GM12878 (cell line): Measurements from ENCODE around the gene ZNF410. TPM values are rescaled to one million over a fixed set of nuclear protein-coding genes. Genes with fewer than 3 reads are reported as not detected.

ENCODE experiments used
- ATAC-seq: fragments of 200-7000 bp; cut with Tn5 transposase; 3 replicates; pipeline ENCODE4 v1.9.1; 2020; ENCODE audit warnings: mild to moderate bottlenecking, moderate library complexity
- BruUV-seq: library from RNA; stranded (reverse); fragments of 400-500 nt; replicated peaks from 2 replicates; lab custom pipeline; 2021; lab: Mats Ljungman, UMichigan
- CTCF ChIA-PET: fragments of 300-600 bp; sonication (Branson Sonifier 250); formaldehyde crosslinking; extraction: SDS; loops from one replicate; lab custom pipeline; 2021; ENCODE audit warnings: inconsistent platforms; lab: Yijun Ruan, JAX
- POLR2A ChIA-PET: fragments of 350-600 bp; formaldehyde crosslinking; extraction: SDS; loops from one replicate; lab custom pipeline; 2021; ENCODE audit warnings: inconsistent platforms; lab: Charles Lee
- RAD21 ChIA-PET: fragments of 300-600 bp; sonication (Branson Sonifier 250); formaldehyde crosslinking; loops from one replicate; lab custom pipeline; 2023; ENCODE audit warnings: antibody characterized with exemption; ENCODE audit not compliant: unreplicated experiment; lab: Charles Lee
- SMC1A ChIA-PET: fragments of 300-600 bp; sonication (Branson Sonifier 250); formaldehyde crosslinking; loops from one replicate; lab custom pipeline; 2023; ENCODE audit not compliant: unreplicated experiment, uncharacterized antibody; lab: Charles Lee
- DNase-seq: peaks from one replicate; pipeline ENCODE4 v3.0.0-alpha.2; 2011; ENCODE audit warnings: low read depth, low spot score
- FAIRE-seq: peaks from 3 replicates; lab custom pipeline; 2011; peaks lifted over from hg19 to GRCh38; lab: Jason Lieb, UNC
- H2AFZ ChIP-seq: 2 replicates; pipeline ENCODE4 v1.6.0; 2011; ENCODE audit warnings: low read depth, low read length, control low read depth; ENCODE audit not compliant: control insufficient read depth
- H3K27ac ChIP-seq: 2 replicates; pipeline ENCODE4 v1.5.1; 2011; ENCODE audit warnings: control low read depth; ENCODE audit not compliant: control insufficient read depth, insufficient read depth
- H3K27me3 ChIP-seq, 2 experiments: replicated peaks in 1 of 2; 2 replicates each; pipeline versions ENCODE4 v1.6.0 to v1.6.1; 2011; ENCODE audit warnings: low read length in 1 of 2; ENCODE audit not compliant: control insufficient read depth in 2 of 2, insufficient read depth in 2 of 2
- H3K36me3 ChIP-seq, 2 experiments: 2 replicates each; pipeline ENCODE4 v1.5.1; 2011; ENCODE audit warnings: low read length in 1 of 2; ENCODE audit not compliant: control insufficient read depth in 2 of 2, insufficient read depth in 2 of 2
- H3K4me1 ChIP-seq: 2 replicates; pipeline ENCODE4 v1.6.1; 2011; ENCODE audit warnings: mild to moderate bottlenecking, low read length, moderate library complexity, mixed read lengths; ENCODE audit not compliant: control insufficient read depth, insufficient read depth
- H3K4me2 ChIP-seq: 2 replicates; pipeline ENCODE4 v1.6.0; 2011; ENCODE audit warnings: control low read depth; ENCODE audit not compliant: control insufficient read depth, insufficient read depth
- H3K4me3 ChIP-seq: fragments of 200-600 bp; sonication (generic); 2 replicates; pipeline ENCODE4 v1.5.1; 2016
- H3K79me2 ChIP-seq: 2 replicates; pipeline ENCODE4 v1.6.0; 2011; ENCODE audit warnings: low read length; ENCODE audit not compliant: control insufficient read depth, insufficient read depth
- H3K9ac ChIP-seq: 2 replicates; pipeline ENCODE4 v1.8.0; 2011; ENCODE audit warnings: low read length, control low read depth, mixed read lengths; ENCODE audit not compliant: control insufficient read depth, insufficient read depth
- H3K9me3 ChIP-seq: replicated peaks from 3 replicates; pipeline ENCODE4 v1.5.1; 2011; ENCODE audit warnings: mild to moderate bottlenecking, low read length; ENCODE audit not compliant: control insufficient read depth, insufficient read depth
- H4K20me1 ChIP-seq: 2 replicates; pipeline ENCODE4 v1.6.0; 2011; ENCODE audit not compliant: control insufficient read depth, insufficient read depth
- ATF3 ChIP-seq: IDR thresholded peaks from 2 replicates; pipeline ENCODE4 v1.6.1; 2011; ENCODE audit warnings: low read depth, mild to moderate bottlenecking, low read length, moderate library complexity, borderline replicate concordance; ENCODE audit errors: extremely low read depth
- NR2F1 ChIP-seq: fragments of 450-650 bp; conservative IDR thresholded peaks from 2 replicates; pipeline ENCODE4 v1.6.1; 2017; ENCODE audit warnings: mild to moderate bottlenecking
- RCOR1 ChIP-seq: conservative IDR thresholded peaks from 2 replicates; pipeline ENCODE4 v1.6.1; 2012; ENCODE audit warnings: low read depth, low read length, improper control_type of control experiment
- ZNF622 ChIP-seq: fragments of 450-650 bp; IDR thresholded peaks from 2 replicates; pipeline ENCODE4 v1.6.1; 2017; ENCODE audit warnings: mild to moderate bottlenecking, inconsistent platforms
- ZSCAN29 ChIP-seq: fragments of 450-650 bp; IDR thresholded peaks from 2 replicates; pipeline ENCODE4 v1.6.1; 2017; ENCODE audit warnings: mild to moderate bottlenecking, moderate library complexity
- WGBS: methylation state at CpG from one replicate; pipeline ENCODE4 v1.1.6; 2016; ENCODE audit warnings: low lambda C conversion rate; ENCODE audit not compliant: insufficient replicate concordance, insufficient coverage; ENCODE audit errors: missing lambda C conversion rate; 5-methylcytosine and 5-hydroxymethylcytosine counted together
- in situ Hi-C: fragments of 300-500 bp; cut with MboI; formaldehyde crosslinking; loops from 9 replicates; pipeline ENCODE4 v1.14.3; 2018; ENCODE audit warnings: mixed read lengths
- intact Hi-C: fragments of 100-400 bp; cut with micrococcal nuclease; formaldehyde crosslinking; loops from one replicate; pipeline ENCODE4 v1.14.2; 2022; ENCODE audit not compliant: unreplicated experiment
- polyA plus RNA-seq, 11 experiments: library from polyadenylated mRNA; depleted of rRNA in 4 of 11; unstranded in 6 of 11; stranded (reverse) in 5 of 11; fragments of >200 nt; fragmentation: Nextera tagmentation in 4 of 11; fragmentation: Illumina TruSeq in 1 of 11; extraction: Ambion mirVana in 4 of 11; extraction: Trizol in 1 of 11; gene quantifications; 1 replicate in 1 of 11; 2 replicates in 10 of 11; pipeline versions ENCODE4 v1.2.1 to v1.2.3, GENCODE V29; 2011 to 2016; ENCODE audit warnings: inconsistent platforms in 2 of 11, missing spikeins in 2 of 11, low read depth in 1 of 11
- total RNA-seq, 4 experiments: library from RNA; depleted of rRNA in 3 of 4; stranded (reverse); fragments of >200 nt in 3 of 4; fragmentation: Illumina TruSeq in 1 of 4; extraction: Trizol in 1 of 4; gene quantifications; 2 replicates each; pipeline versions ENCODE4 v1.2.1 to v1.2.3, GENCODE V29; 2013 to 2021

ZNF410 gene
- total and polyA plus RNA-seq, 10 of the 15 experiments (the other 5 are each of a cell fraction or from before 2014, with no cell fraction given): 31.2 to 56.6 (median 47.7) TPM

- WGBS: 10% methylated on average over 3 of the region's 3 CpGs
- H3K27ac ChIP-seq: peak overlapping the region; percentile 33; the same call in 1 of the 2 replicates
- H4K20me1 ChIP-seq: no peaks in the 10 kb centered on the region
- no peak overlapping the region; the same call in 1 of the 2 replicates for H3K9ac ChIP-seq
- no peak for FAIRE-seq
- DNase-seq: no peak
- intact Hi-C loops: loop anchor here (5.0 kb wide), 1 partner anchor 161 kb away; no protein-coding TSS in a partner anchor
- H3K4me1 ChIP-seq: peaks cover 11% of the 10 kb centered on the region
- BruUV-seq: no TSS peak
- H3K36me3 ChIP-seq: peaks cover 0 to 3% of the 10 kb centered on the region in 2 experiments; a peak in 1 of 4 replicates
- RAD21 ChIA-PET: interaction anchor here (0.6 kb wide), 2 partner anchors 39 to 797 kb away, joined by 3 to 4 read pairs; no protein-coding TSS in a partner anchor
- in situ Hi-C loops: no loop called here
- peak overlapping the region; percentile 85 for H3K4me2 ChIP-seq
- TF ChIP-seq ZSCAN29 (no peak), NR2F1 (no peak), ATF3 (no peak), RCOR1 (no peak)
- CTCF ChIA-PET: interaction anchor here (0.6 to 2.1 kb wide), 2 partner anchors 36 to 157 kb away, joined by 3 to 6 read pairs; partner anchors contain the start of gene PTGR2
- peaks cover 63% of the 10 kb centered on the region for H3K79me2 ChIP-seq
- POLR2A ChIA-PET: interaction anchor here (0.6 kb wide), 1 partner anchor 139 kb away, joined by 3 read pairs; no protein-coding TSS in a partner anchor
- H3K9me3 ChIP-seq: no peaks in the 10 kb centered on the region
- no peaks in the 10 kb centered on the region for H3K27me3 ChIP-seq
- SMC1A ChIA-PET: interaction anchor here (0.5 to 1.3 kb wide), 3 partner anchors 10 to 243 kb away, joined by 3 read pairs; no protein-coding TSS in a partner anchor
- no peak overlapping the region for H2AFZ ChIP-seq
- H3K4me3 ChIP-seq: peak overlapping the region; percentile 91
- no peak for ATAC-seq
Measured at GRCh38 chr14:73888460-73888725, 1.7 kb downstream of the ZNF410 start.

- ChIA-PET RAD21 (no interaction called here), SMC1A (interaction anchor here (1.2 to 1.3 kb wide), 2 partner anchors 11 to 37 kb away, joined by 3 read pairs; partner anchors contain the start of gene PTGR2), POLR2A (interaction anchor here (0.6 kb wide), 1 partner anchor 140 kb away, joined by 3 read pairs; no protein-coding TSS in a partner anchor), CTCF (no interaction called here)
- no peak overlapping the region for H3K9ac ChIP-seq
- H3K79me2 ChIP-seq: peaks cover 63% of the 10 kb centered on the region
- H3K4me2 ChIP-seq: no peak overlapping the region
- no peak for DNase-seq
- H4K20me1 ChIP-seq: no peaks in the 10 kb centered on the region
- peaks cover 11% of the 10 kb centered on the region for H3K4me1 ChIP-seq
- no peak for ATAC-seq
- H2AFZ ChIP-seq: no peak overlapping the region
- peaks cover 0 to 7% of the 10 kb centered on the region in 2 experiments; a peak in 2 of 4 replicates for H3K36me3 ChIP-seq
- H3K27ac ChIP-seq: no peak overlapping the region
- no peaks in the 10 kb centered on the region for H3K9me3 ChIP-seq
- WGBS: 100% methylated on average over 2 of the region's 2 CpGs
- H3K27me3 ChIP-seq: no peaks in the 10 kb centered on the region
- no peak for TF ChIP-seq ZNF622
- BruUV-seq: no TSS peak
- H3K4me3 ChIP-seq: peak overlapping the region; percentile 8; the same call in 1 of the 2 replicates
- FAIRE-seq: no peak
- intact Hi-C loops: loop anchor here (5.0 kb wide), 1 partner anchor 162 kb away; no protein-coding TSS in a partner anchor
- in situ Hi-C loops: no loop called here
Measured at GRCh38 chr14:73888971-73889370, 2.3 kb downstream of the ZNF410 start.
